Putamen (tissue), 1 donor: ENCODE measurements around the gene NHS.
"Not testable (repeated sequence)": the region's sequence is repeated elsewhere in the genome, so short reads cannot be mapped to it uniquely, and the experiment has no call there.

Experiments
- DNase-seq: peaks from one replicate; pipeline ENCODE4 v3.0.0-alpha.2; 2016; ENCODE audit warnings: low spot score

NHS gene

DNA sequence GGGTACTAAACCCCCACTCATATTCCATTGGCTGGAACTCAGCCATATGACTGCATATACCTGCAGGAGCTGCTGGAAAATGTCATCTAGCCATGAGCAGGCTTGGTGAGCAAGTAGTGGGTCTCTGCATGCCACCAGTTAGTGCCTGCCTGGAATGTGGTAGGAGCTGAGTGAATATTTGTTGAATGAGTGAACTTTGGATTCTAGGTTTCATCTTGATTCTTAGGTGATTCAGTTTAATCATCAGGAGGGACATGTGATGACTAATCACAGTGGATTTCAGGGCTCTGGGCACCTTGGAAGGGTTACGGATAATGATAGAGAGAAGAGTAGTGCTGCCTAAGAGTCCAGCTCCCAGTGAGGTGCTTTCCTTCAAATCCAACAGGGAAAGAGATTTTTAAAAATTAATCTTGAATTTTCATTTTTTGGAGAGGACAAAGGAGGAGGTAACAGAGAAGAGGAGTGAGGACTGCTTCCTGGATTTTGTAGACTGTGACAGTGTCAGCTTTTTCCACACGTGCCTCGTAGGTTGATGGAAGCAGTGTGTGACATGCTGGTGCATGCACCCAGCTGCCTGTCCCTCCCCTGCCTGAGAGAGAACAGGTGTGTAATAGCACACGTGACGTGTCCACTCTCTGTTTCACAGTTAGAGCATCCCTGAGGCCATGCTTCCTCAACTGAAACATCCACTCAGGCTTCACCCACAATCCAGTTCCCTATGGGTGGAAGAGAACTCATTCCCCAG is 30.4 kb downstream of the NHS start:
- DNase-seq: no peak

DNA sequence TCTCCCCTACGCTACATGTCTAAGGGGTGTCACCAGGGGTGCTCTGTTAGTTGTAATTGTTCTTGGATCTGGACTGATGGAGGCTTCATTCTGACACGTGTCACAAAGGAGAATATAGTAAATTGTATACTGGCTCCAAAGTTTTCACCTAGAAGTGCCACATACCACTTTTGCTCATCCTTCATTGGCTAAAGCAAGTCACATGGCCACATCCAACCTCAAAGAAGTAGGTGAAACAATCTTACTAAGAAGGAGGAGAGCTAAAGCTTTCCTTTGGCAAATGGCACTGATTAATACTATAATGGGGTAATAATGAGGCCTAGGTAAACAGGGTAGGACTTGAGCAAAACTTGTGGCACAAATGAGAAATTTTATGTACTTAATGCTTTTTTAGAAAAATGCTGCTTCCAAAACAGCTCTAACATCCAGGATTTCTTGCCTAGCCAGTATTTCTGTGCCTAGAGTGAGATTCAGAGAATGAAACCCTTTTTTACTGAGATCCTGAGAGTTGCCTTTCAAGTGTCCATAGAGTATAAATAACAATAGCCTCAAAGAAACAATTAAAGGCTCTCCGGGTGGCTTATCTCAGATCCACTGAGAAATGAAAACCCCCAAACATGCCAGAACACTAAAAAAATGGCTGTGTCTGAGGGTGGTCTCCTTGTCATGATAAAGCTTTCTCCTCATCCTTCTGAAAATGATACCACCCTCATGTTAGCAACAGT is 34.7 kb downstream of the NHS start:
- no peak for DNase-seq

DNA sequence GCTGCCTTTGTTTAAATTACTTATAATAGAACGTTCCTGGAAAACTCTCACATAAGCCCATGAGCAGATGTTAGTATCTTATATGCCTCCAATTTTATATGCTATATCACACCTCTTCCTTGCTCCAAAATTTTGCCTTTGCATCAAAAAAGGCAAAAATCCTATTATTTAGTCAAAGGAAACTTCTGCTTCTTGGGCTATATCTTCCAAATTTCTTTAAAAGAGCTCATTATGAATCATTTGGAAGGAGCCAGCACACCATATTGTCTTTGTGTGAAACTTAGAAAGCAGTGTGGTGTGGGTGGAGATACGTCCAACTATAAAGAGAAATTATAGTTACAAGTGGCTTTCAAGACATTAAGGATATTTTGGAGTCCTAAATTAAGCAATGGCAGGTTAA is 35.7 kb downstream of the NHS start:
- no peak for DNase-seq

DNA sequence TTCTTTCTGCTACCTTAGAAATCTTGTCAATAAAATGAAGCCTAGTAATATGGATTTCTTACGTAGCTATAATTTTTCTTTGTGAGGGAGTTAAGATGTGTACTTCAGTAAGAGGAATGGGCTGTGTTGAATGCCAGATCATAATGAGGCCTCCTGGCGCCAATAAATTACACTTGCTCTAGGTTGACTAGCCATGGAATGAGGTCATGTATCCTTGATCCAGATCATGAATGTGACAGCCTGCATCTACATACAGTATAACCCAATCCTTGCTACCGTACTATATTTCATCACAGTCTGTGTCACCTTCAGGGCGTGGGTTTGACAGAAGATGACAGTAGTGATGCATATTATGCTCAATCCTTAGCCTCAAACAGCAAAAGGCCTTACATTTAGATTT is 36.2 kb downstream of the NHS start:
- no peak for DNase-seq

DNA sequence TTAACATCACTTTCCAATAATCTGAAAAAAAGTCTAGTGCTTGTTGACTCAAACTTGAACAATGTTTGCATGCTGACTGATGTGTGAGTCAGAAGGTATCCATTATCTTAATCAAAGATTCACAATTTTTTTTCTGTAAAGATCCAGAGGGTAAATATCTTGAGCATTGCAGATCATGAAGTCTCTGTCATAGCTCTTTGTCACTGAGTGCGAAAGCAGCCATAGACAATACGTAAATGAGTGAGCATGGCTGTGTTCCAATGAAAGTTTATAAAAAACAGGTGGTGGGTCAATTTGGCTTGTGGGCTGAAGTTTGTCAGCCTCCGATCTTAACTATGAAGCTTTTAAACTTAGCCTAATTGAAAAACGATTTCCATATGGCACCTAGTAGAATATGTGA is 37.7 kb downstream of the NHS start:
- DNase-seq: no peak

DNA sequence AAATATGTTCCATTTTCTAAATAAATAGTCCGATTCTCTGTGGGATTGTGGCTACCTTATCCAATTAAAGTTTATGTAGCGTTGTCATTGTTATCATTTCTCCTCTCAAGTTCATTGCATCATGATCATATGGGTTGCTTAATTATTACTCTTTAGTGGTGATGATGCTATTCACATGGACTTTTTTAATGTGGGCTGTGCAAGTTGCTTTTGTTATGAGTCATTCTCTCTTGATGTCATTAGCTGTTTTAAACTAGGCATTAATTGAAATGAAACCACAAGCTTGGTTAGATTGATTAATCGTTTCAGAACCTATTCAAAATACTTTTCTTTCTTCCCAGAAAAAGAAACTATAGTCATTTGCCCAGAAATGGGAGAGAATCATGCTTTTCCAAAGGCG is 38.2 kb downstream of the NHS start:
- DNase-seq: no peak

DNA sequence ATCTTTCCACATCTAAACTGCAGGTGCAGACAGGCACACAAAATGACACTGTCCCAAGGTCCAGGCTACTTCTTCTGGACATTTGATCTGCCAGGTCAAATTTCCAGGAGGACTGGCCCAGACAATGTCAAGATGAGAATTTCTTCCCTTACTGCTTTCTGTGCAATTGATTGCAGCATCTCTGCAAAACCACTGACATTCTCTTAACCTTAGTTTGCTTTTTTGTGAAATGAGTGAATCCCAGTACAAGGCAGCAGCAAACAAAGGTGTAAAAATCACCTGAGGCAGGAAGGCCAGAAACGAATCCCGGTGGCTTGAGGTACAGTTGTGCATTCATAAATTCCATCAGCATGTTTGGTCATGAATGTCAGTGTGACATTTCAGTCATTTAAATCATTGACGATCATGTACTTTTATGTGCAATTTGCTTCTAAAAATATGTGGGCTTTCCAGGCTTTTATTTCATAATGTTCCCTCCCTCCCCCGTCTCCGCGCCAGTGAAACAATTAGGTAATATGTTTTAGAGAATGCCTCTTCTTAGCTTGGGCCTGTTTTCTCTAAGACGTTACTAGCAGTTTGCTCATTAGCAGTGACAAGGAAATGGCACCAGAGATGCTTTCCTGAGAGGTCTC is 39.1 kb downstream of the NHS start:
- peak; percentile 14 for DNase-seq

DNA sequence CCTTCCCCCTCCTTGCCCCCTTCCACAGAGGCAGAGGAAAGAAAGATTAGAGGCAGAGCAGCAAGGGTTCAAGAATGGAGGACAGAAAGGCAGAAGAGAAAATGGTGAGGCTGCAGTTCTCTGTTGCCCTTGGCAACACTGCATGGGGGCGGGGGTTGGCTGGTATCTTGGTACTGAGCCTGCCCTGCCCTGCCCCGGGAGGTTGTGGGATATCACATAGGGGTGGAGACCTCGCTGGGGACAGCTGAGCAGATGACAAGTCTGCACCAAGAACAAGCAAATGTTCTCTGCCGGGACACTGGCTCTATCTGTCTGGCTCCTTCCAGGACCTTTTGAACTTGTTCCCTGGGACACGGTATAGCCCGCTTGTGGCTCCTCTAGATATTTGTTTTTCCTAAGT is 39.8 kb downstream of the NHS start:
- DNase-seq: no peak

DNA sequence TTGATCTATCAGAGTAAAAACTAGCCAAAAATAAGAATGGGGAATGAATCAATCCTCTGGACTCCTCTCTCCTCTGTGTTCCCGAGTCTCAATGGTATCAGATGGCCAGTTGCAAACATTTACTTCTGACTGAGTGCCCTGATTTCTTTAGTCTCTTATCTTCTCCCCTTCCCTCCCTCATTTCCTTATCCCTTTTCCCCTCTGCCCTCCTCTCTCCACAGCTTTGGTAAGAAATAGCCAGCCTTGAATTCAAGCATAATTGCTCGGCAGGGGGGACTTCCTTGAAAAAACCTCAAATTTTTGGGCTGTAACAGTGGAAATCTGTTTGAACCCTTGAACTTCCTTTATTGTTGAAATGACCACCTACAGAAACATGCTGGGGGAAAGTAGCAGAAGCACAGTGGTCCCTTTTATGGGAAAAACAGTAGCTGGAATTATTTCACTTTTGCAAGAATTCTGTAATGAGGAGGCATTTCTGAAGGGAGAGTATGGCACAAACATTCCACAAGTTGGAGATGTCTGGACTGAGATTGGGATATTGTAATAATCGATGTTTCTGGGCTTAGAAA is 40.3 kb downstream of the NHS start:
- no peak for DNase-seq

DNA sequence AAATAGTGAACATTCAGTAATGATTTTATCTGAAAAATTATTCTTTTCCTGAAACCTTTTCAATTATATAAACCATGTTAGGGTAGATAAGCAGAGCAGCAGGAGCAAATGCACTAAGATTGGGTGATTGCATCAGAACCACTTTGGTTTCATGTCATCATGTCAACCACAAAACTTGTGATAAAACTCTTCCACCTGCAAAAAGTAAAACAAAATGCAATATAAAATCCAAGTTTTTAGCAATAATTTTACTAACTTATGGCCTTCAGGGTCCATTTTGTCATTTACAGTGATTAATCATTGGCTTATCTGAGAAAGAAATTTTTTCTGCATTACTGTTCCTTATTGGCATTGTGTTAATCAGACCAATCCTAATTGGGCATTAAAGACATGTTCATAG is 42.4 kb downstream of the NHS start:
- DNase-seq: no peak

DNA sequence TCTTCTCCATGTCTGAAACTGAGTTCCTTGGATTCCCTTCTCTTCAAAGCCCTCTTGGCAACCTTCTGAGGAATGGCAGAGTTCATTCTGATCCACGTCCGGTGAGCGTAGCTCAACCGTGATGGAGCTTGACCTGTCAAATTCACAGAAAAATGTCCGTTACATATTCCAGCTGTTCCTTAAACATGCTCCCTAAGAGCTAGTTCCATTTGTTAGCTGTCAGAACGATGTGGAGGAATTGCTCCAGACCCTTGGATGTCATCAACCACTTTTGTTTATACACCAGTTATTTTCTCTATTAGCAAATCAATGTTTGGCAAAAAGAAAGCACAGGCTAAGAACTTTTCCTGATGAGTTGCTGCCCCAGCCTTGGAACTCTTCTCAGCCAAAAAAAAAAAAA is 50.1 kb downstream of the NHS start:
- no peak for DNase-seq

DNA sequence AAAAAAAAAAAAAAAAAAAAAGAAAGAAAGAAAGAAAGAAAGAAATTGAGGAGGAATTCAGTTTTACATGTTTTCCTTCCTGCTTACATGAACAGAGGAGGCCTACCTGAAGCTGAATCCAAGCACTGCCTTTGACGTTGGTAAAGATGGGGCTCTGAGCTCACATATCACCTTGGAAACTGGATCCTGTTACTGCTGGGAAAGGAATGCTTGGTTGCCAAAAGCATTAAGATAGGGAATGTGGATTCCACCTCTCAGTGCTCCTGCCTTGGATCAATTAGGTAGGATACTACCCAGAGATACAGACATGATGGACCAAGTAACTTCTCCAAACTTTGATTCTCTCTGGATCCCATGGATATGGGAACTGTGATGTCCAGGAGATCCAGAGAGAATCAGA is 50.6 kb downstream of the NHS start:
- no peak for DNase-seq

DNA sequence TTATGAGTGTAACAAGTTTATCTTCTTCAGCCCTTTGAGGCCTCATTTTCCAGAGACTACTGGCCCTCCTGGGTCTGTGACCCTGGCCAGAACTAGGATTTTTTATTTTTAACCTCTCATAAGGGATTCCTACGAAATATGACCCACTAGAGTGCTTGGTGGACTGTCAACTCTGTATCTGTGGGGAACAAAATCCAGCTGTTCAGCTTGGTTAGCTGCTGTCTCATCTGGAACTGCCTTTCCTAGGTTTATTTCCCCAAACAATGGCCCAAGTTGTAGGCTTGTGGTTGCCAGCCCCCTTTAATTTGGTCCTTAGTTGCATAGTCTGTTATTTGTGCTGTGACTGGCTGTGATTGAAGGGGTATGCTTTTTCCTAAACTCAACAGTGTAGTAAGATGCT is 56.2 kb downstream of the NHS start:
- DNase-seq: no peak

DNA sequence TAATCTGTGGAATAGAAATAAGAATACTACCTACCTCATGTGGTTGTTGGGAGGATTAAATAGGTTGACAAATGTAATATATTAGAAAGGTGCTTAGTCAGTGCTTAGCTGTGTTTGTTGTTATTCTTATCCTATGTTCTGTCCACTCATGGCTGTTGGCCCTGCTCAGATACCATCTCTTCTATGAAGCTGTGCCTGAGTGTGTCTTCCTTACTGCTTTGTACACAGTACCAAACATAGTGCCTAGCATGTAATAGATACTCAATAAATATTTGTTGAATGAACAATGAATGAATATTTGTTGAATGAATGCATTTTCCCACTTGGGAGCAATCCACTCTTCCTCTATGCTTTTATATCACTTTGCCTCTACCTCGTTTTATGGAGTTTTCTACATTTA is 57.2 kb downstream of the NHS start:
- DNase-seq: no peak

DNA sequence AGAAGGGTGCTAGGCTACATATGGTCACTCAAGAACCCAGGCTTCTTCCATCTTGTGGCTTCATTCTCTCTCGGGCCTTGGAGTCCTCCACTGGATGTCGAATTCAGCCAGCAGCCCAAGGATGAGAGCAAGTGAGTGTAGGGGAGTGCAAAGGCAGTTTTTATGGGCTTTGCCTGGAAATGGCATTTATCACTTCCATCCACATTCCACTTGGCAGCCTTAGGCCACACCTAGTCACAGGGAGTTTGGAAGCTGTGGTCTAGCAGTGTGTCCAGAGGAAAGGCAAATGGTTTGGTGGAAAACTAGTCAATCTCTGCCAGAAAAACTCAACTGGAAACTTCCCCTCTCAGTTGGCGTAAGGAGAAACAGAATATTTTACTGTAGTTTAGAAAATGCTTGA is 59.0 kb downstream of the NHS start:
- no peak for DNase-seq

DNA sequence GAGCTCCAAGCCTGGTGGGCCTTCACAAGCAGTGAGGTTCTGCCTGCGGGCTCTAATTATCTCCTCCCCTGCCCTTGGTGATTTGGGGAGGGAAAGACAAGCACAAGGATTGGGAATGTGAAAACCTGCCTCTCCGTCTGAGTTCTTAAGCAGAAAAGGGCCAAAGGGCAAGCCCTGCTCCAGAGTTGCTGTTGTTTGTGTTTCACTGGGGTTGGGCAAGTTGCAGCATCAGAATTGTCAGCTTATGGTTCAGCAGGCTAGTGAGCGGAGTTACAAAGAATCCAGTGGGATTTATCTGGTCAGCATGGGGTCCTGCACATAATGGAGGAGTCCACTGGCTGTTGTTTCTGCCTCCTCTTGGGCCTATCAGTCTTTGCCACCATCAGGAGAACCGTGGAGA is 60.5 kb downstream of the NHS start:
- no peak for DNase-seq

DNA sequence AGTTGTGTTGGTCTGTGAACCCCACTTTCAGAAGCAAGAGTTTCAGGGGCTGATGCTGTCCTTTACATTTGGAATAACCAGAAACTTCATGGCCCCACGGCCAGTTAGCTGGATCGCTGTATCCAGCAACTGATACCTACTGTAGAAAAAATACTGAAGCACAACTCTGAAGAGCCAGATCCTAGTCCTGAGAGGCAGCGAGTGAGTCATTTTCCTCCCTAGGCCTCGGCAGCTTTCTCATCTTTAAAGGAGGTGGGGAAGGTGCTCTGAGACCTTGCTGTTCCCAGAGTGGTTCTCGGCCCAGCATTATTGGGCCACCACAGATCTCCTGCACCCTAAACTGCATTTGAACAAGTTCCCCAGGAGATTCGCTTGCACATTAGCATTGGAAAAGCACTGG is 63.2 kb downstream of the NHS start:
- no peak for DNase-seq

DNA sequence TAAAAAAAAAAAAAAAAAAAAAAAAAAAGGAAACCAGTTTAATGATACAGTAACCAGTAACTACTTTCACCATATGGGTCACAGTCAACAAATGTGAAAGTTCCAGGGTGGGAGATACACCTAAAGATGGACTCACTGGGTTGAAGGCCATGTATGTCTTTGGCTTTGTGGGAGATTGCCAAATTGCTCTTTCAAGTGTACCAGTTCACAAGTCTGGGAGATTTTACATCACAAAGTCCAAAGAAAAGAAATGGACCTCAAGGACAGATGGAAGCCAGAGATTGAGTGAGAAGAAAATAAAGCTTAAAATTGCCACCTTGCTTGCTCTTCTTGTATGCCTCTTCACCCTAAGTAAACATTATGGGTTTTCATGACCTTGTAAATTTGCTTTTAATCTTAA is 65.3 kb downstream of the NHS start:
- no peak for DNase-seq

DNA sequence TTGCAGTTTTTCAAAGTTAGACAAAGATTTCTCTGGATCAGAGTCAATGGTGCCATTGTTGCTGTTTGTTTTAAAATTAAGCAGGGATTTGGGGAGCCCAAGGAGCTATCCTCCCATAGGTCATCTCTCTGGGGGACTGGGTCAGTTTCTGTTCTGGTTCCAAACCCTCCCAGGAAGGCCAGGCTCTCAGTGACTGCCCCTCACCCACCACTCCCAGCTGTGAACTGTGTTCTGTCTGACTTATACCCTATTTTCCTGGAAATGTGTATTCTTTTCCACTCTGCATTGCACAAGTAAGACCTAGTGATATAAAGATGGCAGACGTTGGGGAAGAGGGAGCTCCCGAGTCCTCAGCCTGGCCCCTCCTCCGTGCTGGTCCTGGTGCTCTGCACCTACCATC is 65.8 kb downstream of the NHS start:
- no peak for DNase-seq

DNA sequence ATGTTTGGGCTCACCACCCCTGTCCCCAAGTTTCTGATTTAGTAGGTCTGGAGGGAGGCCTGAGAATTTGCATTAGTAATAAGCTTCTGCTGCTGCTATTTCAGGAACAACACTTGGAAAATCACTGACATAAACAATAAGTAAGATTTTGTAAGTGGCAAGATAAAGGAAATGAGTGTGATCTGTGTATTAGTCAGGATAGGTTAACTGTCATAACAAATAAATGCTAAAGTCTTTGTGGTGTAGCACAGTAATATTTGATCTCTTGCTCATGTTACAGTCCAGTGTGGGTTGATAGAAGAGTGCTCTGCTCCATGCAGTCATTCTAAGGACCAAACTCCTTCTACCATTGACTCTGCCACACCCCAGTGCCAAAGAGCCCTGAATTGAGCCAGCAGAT is 67.0 kb downstream of the NHS start:
- DNase-seq: no peak

DNA sequence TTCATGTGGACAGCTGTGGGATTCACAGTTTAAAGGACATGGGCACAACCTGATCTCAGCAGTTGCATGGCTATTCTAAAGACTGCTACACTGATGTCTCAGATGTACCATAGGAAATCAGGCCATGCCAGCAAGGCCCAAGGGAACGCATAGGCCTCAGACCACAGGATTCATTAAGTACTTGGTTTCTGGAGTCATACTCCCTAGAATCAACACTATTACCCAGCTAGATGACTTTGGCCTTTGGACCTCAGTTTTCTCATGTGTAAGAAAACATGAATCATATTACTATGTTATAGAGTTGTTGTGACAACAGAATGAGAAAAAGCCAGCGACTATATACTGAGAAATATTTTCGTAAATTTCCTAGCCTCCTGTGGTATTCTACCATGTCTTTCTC is 67.9 kb downstream of the NHS start:
- DNase-seq: no peak

DNA sequence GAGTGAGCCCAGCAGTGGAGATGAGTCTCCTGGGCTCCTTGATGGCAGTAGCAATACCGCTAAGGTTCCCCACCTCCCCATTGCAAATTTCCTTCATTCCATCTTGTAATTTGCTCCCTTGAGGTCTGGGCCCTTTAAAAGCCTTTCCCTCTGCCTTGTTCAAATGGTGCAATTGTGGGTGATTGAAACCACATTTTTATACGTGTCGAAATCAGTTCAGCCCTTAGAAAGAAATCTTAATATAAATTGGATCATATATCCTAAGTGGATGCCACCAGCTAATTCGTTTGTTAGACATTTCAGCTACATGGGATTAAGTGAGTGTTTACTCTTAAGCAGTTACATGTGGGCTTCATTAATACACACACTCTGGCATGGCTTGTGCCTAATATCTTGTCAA is 68.6 kb downstream of the NHS start:
- no peak for DNase-seq

DNA sequence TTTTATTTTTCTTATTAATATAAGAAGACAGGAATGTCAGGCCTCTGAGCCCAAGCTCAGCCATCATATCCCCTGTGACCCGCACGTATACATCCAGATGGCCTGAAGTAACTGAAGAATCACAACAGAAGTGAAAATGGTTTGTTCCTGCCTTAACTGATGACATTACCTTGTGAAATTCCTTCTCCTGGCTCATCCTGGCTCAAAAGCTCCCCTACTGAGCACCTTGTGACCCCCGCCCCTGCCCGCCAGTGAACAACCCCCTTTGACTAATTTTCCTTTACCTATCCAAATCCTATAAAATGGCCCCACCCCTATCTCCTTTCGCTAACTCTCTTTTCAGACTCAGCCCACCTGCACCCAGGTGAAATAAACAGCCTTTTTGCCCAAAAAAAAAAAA is 71.3 kb downstream of the NHS start:
- DNase-seq: not testable (repeated sequence)
